Measurements from ENCODE around the gene REST.
"Not testable (repeated sequence)": the region's sequence is repeated elsewhere in the genome, so short reads cannot be mapped to it uniquely, and the experiment has no call there.

REST gene

DNA sequence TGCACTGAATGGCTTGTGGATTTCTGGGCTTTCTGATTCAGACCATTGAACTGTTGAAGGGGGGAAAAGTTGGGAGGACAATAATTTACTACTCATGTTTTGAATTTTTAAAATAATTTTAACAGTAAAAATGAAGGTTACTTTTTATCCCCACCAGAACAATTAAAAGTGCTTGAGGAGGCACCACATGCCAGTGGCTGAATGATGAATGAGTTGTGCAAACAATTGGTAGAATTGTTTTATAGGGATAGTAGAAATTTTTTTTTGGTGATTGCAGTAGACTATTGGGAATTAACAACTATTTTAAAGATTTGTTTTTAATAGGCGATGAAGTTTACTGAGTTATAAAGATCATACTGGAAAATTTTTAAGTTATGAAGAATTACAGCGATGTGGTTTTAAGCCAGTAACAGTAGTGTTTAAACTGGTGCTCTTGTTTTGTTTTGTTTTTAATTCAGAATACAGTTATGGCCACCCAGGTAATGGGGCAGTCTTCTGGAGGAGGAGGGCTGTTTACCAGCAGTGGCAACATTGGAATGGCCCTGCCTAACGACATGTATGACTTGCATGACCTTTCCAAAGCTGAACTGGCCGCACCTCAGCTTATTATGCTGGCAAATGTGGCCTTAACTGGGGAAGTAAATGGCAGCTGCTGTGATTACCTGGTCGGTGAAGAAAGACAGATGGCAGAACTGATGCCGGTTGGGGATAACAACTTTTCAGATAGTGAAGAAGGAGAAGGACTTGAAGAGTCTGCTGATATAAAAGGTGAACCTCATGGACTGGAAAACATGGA is 2.7 kb downstream of the REST start:
- DNase-seq = no peak

DNA sequence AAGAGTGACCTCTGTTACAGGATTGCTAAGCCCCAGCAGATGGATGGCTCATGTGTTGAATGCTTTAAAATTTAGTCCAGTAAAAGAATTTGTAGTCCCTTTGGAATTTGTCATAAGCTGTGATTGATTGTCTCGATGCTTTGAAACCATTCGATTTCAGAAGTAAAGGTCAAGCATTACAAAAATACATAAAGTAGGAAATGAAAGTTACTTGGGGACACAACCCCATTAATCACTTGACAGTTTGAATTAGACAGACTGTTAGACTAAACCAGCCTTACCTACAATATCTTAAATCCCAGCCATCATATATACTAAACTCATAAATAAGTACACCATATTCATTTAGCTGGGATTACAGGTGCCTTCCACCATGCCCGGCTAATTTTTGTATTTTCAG is 6.6 kb downstream of the REST start:
- DNase-seq = no peak

DNA sequence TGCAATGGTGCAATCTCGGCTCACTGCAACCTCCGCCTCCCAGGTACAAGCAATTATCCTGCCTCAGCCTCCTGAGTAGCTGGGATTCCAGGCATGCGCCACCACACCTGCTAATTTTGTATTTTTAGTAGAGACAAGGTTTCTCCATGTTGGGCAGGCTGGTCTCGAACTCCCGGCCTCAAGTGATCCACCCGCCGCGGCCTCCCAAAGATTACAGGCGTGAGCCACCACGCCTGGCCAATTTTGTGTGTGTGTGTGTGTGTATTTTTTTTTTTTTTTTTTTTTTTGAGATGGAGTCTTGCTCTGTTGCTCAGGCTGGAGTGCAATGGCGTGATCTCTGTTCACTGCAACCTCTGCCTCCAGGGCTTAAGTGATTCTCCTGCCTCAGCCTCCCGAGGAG is 7.3 kb downstream of the REST start:
- not testable (repeated sequence) for DNase-seq

DNA sequence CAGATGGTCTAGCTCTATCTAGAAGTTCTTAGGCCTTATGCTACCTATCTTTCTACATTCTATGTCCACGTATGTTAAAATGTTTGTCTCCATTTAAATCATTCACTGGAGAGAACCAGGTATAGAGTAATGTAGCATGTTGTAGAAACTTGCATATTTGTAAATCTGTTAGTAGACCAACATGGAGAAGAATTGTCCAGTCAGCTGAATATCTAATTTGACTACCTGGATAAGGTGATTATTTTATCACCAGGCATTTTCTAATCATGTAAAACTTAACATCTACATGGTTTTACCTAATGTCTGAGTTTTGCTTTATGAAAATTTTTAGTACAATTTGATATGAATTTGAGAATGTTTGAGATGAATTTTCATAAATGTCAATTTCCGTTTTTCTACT is 19.5 kb downstream of the REST start:
- DNase-seq = no peak

DNA sequence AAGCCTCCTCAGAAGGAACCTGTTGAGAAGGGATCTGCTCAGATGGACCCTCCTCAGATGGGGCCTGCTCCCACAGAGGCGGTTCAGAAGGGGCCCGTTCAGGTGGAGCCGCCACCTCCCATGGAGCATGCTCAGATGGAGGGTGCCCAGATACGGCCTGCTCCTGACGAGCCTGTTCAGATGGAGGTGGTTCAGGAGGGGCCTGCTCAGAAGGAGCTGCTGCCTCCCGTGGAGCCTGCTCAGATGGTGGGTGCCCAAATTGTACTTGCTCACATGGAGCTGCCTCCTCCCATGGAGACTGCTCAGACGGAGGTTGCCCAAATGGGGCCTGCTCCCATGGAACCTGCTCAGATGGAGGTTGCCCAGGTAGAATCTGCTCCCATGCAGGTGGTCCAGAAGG is 22.9 kb downstream of the REST start:
- DNase-seq = no peak

DNA sequence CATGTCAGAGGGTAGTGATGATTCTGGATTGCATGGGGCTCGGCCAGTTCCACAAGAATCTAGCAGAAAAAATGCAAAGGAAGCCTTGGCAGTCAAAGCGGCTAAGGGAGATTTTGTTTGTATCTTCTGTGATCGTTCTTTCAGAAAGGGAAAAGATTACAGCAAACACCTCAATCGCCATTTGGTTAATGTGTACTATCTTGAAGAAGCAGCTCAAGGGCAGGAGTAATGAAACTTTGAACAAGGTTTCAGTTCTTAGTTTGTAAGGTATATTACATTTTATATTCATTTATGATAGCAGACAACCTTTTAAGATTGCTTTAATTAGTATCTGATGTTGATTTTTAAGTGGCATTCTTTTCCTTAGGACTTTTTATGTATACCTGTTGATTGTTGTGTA is 24.2 kb downstream of the REST start:
- DNase-seq = no peak

DNA sequence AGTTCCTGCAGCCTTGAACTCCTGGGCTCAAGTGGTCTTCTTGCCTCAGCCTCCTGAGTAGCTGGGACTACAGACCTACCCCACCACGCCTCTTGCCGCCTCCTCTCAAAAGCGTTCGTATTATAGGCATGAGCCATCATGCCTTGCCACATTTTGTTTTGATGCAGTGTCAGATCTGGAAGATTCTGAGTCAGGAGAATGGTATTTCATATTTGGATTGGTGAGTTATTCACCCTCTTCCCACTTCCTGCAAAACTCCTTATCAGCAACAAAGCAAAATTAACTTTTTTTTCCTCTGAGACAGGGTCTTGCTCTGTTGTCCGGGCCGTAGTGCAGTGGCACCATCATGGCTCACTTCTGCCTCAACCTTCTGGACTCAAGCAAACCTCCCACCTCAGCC is 29.6 kb downstream of the REST start:
- DNase-seq = no peak

DNA sequence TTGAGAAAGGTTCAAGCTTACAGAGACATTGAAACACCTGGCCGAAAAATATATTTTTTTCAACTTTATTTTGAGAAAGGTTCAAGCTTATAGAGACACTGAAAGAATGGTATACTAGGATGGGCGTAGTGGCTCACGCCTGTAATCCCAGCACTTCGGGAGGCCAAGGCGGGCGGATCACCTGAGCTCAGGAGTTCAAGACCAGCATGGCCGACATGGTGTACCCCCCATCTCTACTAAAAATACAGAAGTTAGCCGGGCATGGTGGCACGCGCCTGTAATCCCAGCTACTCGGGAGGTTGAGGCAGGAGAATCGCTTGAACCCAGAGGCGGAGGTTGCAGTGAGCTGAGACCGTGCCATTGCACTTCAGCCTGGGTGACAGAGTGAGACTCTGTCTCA is 32.1 kb downstream of the REST start:
- DNase-seq = not testable (repeated sequence)

DNA sequence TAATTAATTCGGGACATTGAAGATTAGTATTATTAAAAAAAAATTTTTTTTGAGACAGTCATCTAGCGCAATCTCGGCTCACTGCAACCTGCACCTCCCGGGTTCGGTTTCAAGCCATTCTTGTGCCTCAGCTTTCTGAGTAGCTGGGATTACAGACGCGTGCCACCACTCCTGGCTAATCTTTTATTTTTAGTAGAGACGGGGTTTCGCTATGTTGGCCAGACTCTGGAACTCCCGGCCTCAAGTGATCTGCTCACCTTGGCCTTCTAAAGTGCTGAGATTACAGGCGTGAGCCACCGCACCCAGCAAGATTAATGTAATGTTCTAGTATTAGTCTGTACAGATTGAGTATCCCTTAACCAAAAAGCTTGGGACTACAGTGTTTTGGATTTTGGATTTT is 32.7 kb downstream of the REST start:
- DNase-seq = no peak

DNA sequence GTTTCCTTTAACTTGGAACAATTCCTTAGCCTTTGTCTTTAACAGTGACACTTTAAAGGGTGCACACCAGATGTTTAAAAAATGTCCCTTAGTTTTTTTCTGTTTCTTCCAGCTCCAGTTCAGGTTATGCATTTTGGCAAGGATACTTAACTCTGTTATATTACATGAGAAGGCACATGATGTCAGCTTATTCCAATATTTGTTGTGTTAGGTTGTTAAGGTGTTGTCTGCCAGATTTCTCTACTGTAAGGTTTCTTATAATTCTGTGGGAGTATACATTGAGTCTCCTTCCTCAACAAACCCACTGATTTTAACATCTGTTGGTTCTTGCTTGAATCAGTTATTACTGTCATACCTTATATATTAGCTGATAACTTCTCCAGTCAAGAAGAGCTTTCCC is 33.3 kb downstream of the REST start:
- DNase-seq = no peak

DNA sequence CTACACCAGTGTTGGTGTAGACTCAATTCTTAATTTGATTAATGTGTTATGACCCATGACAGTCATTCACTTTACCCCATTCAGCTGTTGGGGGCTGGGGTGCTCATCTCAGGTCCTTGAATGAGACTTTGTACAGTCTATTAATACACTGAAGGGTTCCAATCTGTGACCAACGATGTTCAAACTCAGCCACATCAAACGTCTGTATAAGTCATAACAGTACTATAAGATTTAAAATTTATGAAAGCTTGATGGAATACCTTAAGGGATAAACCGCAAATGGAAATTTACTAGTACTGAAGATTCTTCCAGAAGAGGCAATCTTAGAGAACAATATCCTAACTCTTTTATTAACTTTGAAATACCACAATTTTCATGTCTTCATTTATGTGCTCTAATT is 33.7 kb downstream of the REST start:
- DNase-seq = no peak

DNA sequence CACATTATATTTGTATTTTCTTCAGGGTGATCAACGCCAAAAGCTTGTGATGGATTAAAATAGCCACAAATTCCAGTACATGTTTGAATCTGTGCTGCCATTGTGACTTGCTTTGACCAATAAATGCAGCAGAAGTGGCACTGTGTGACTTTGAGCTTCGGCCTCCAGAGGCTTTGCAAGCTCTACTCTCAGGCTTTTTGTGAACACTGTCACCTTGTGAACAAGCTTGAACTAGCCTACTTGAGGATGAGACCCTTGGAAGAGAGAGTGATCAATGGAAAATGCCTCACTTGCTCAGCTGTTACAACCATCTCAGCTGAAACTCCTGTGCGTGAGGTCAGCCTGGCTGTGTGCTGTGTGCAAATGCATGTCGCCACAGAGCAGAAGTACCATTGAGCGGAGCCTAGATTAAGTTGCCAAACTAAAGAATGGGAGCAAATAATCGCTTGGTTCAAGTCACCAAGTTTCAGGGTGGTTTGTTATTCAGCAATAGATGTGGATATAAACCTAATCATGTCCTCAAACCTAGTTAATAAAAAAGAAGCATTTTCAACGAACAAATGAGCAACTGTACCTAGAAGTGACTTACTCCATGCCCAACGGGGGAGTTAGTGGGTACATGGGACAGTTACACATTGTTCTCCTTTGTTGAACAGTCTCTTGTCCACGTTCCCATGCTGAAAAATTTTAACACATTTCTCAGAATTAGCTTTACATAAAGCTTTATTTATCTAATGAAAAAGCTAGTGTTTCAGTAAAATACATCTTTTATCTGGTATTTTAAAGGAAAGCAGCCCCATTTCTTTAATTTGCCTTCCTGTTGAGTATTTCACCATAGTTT is 46.2 kb downstream of the REST start:
- DNase-seq = no peak

DNA sequence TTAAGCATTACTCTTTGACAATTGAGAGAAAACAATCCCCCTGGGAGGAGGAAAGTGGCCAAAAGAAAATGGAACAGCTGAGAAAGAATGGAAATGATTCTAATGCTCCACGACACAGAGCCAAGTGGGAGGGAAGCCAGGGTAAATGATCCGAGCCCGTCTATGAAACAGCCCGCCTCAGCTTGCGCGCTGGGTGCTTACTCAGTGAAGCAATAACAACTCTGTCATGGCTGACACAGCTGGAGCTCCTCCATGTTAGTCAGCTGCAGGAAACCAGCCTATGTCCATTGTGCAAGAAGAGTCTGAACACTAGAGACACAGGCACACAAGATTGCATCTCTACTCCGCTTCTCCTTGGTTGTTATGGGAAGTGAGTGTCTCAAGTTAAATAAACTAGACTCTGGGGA is 50.4 kb downstream of the REST start:
- DNase-seq = peak; percentile 77

DNA sequence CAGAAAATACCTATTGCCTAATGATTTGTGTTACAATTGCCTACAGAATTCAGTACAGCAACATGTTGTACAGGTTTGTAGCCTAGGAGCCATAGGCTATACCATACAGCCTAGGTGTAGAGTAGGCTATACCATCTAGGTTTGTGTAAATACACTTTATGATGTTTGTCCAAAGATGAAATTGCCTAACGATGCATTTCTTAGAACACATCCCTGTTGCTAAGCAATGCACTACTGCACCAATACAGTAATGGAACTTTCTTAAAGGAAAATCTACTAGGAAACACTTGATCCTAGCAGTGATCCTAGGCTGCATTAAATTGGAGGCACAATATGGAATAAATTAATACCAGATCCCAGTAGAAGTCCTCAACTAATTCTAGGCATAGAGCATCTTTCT is 51.4 kb downstream of the REST start:
- DNase-seq = no peak

DNA sequence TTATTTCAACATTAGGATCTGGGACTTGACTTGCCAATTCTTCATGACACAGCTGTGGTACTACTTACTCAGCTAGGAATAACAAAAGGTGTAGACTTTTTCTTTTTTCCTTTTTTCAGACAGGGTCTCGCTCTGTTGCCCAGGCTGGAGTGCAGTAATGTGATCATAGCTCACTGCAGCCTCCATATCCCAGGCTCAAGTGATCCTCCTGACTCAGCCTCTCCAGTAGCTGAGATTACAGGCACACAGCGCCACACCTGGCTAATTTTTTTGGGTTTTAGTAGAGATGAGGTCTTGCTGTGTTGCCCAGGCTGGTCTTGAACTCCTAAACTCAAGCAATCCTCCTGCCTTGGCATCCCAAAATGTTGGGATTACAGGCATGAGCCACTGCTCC is 53.4 kb downstream of the REST start:
- no peak for DNase-seq

DNA sequence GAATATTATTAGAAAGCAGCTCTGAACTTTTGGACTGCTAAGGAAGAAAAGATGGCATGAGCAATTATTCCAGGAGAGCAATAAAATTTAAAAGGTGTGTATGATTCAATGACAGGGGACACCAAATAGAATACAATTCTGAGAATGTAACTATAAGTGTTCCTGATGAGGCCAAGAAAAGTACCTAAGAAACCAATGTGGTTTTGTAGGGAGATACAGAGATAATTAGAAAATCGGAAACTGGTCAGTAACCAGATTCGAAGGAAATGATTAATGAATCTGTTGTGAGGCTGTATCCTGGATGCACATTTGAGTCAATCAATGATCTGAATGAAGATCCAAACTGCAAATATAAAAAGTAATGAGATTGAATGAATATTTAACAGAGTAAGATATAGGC is 63.7 kb downstream of the REST start:
- DNase-seq = no peak

DNA sequence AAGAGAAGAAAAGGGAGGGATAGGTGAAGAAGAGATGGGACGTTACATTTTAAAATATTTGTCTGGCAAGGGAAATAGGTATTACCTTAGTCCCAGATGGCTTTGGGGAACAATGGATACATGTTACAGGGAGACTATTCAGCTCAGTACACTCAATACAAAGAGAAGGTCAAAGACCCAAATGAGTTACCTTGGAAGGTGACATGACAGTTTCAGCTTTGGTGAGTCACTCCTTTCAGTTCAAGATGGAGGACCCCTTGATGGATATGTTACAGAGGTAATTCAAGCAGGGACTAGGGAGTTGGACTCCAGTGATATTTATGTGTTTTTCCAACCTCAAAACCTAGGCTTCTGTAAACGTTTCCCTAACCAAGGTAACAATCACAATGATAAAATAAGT is 64.7 kb downstream of the REST start:
- DNase-seq = no peak

DNA sequence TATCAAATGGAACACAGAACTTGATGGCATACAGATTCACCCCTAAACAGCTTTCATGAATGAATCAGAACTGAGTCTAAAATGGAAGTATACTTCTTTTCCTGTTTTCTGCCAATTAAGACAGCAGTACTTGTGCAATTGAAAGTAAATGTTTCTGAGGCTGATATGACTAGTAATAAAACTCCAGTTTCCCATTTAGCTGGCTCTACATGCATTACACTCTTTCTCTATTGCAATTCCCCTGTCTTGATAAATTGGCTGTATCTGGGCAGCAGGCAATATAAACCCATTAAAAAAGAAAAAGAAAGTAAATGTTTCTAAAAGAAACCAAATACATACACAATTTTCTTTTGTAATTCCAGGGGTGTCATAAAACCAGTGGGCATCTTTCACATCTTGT is 65.1 kb downstream of the REST start:
- DNase-seq = no peak

DNA sequence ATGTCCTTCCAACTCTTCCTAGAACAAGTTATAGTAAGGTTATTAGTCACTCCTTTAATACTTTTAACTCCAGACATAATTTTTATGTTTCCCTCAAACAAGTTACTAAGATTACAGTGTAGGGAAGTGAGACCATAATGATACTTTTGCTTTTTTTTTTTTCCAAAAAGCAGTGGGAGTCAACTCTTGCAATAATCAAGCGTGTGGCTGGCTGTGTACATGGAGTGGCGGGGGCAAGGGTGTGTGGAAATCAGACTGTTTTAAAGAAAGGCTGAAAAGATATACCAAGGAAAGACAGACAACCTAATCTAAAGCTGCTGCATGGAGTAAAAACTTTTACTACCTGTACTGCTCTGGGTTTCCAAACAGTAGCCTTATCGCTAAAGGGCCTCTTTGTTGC is 65.6 kb downstream of the REST start:
- no peak for DNase-seq

DNA sequence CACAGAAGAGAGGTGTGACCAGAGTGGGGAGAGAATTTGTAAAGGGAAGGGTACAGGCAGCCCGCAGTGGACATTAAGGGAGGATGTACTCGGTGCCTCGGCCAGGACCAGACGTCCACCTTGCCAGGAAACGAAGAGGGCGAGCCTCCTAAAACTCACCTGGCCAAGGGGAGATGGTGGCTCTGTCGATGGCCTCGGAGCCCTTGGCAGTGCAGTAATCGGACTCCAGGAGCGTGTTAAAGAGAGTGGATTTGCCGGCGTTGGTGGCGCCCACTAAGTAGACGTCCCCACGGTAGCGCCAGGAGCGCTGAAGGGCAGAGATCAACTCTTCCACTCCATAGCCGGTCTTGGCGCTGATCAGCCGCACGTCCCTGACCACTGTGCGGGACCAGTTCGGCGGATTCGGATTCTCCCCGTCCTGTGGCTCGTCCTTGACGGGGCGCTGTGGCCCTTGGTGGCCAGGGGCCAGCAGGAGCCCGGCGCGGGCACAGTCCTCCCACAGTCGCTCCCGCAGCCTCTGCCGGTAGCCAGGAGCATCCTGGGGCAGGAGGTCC is 68.7 kb downstream of the REST start:
- no peak for DNase-seq

DNA sequence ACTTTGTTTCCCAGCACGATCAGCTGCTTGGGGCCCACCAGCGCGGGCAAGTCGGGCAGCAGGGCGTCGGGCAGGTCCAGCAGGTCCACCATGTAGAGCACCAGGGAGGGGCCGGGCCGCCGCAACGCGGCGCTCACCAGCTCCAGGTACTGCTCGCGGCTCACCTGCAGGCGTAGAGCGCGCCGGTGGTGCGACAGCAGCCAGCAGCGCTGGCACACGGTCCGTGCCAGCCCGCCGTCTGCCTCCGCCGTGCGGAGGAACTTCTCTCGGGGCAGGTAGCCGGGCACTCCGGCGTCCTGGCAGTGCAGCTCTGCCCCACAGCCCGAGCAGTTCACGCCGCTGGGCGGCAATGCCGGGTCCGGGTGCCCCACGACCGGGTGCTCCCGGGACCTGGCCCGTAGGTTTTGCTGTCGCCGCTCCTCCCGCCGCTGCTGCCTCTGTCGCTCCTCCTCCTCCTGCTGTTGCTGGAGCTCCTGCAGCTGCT is 69.2 kb downstream of the REST start:
- peak; percentile 9 for DNase-seq

DNA sequence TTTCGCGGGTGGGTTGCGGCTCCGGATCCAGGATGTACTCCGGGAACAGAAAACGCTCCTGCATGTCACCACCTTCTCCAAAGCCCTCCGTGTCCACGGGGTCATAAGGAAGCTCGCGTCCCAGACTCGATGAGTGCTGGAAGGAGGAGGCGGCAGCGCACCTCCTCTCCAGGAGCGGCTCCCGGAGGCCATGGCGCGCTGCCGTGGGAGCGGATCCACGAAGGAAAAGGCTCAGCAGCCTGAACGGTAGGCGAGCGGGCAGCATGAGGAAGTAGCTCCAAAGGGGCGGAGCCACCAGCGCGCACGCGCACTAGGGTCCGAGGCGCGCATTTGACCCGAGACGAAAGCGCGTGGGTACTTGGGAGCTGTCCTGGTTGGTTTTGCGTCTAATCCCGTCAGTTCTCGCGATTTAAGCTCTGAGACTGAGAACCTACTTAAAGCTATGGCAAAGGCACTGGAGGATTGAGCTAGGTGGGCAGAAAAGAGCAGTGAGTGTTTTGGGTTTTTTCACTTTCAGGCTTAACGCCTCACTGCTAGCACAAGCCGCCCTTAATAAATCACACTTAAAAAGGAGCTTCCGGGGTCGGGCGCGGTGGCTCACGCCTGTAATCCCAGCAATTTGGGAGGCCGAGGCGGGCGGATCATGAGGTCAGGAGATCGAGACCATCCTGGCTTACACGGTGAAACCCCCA is 69.8 kb downstream of the REST start, which contains the start of gene NOA1:
Gene NOA1, minus strand, starts transcription at position 286 of the 692 bp plus-strand sequence. Its CDS starts 21 bp downstream, at position 265.
- peak; percentile 97 for DNase-seq

DNA sequence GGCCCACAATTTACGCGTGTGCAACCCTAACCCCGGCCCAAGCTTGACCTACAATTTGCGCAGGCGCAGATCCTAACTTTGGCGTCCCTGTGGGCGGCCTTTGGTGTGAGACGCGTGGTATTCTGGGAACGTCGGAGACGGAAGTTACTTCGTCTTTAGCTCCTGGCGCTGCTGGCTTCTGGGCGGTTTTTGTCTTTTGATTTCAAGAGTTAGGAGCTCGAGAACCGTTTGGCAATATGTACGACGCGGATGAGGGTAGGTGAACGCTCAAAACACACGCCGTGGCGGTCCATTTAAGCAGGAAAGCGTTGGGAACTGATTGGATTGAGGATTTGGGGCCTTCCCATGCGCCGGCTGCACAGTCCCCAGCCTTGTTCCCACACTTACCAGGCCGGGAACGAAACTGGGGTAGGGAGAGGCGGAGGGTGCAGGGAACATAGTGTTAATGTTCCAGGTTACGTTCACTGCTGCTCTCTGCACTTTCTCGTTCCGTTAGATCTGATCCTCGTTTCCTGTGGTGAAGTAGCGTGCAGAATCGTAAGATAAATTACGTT is 71.1 kb downstream of the REST start, which contains the start of gene POLR2B:
Gene POLR2B, plus strand, starts transcription at position 147 of the 554 bp plus-strand sequence. Its CDS starts 90 bp downstream, at position 237.
- peak; percentile 93 for DNase-seq

Measured in NCI-H1092 (cell line).